ENCODE measurements around the gene CUBN.
A peak's percentile ranks its signal among the peaks of the same experiment; 100 is the strongest.

CUBN gene

GRCh38 chr10:17066000-17066399 lies 63.6 kb downstream of the CUBN start:
- H3K18ac ChIP-seq (ENCODE audit: low read length) = no peak overlapping the region
- H3K4me3 ChIP-seq (ENCODE audit: low read length) = no peak overlapping the region
- H3K56ac ChIP-seq (ENCODE audit: low read length) = no peak overlapping the region
- H3K36me3 ChIP-seq (ENCODE audit: control insufficient read depth, insufficient read depth, low read length) = no peaks in the 10 kb centered on the region
- H2BK15ac ChIP-seq (replicated peaks; ENCODE audit: low read depth) = no peak overlapping the region
- DNase-seq = no peak
- no peak overlapping the region for H3K4me2 ChIP-seq (ENCODE audit: low read length)
- no peak overlapping the region for H3K23ac ChIP-seq (ENCODE audit: low read length)
- no peaks in the 10 kb centered on the region for H3K79me1 ChIP-seq (ENCODE audit: low read length)
- no peak overlapping the region for H2AK5ac ChIP-seq (ENCODE audit: low read length)
- no peaks in the 10 kb centered on the region for H3K27me3 ChIP-seq (ENCODE audit: insufficient read depth, low read length, poor library complexity)
- no peak overlapping the region for H3K9ac ChIP-seq (ENCODE audit: low read length)
- no peak overlapping the region for H2BK120ac ChIP-seq (ENCODE audit: low read depth, low read length)
- no peak overlapping the region for H4K5ac ChIP-seq (ENCODE audit: low read length)
- no peak overlapping the region for H3K27ac ChIP-seq (ENCODE audit: low read depth, low read length)
- H3K4me1 ChIP-seq (ENCODE audit: control insufficient read depth, low read depth, low read length) = peaks cover 4% of the 10 kb centered on the region
- H3K4ac ChIP-seq (ENCODE audit: low read depth, low read length) = no peak overlapping the region
- no peaks in the 10 kb centered on the region for H3K79me2 ChIP-seq (ENCODE audit: control insufficient read depth, insufficient read depth, low read length)
- no peak overlapping the region for H2BK5ac ChIP-seq (ENCODE audit: low read length)
- H4K8ac ChIP-seq (ENCODE audit: low read depth, low read length) = no peak overlapping the region
- WGBS (ENCODE audit: extremely low coverage, insufficient coverage, low lambda C conversion rate) = no CpG with 5 or more reads among the region's 1 CpG

GRCh38 chr10:17065273-17065672 lies 64.3 kb downstream of the CUBN start:
- no peak overlapping the region for H3K27ac ChIP-seq (ENCODE audit: low read depth, low read length)
- H2AK5ac ChIP-seq (ENCODE audit: low read length) = no peak overlapping the region
- H4K5ac ChIP-seq (ENCODE audit: low read length) = no peak overlapping the region
- H3K27me3 ChIP-seq (ENCODE audit: insufficient read depth, low read length, poor library complexity) = no peaks in the 10 kb centered on the region
- no peak overlapping the region for H2BK5ac ChIP-seq (ENCODE audit: low read length)
- no peak overlapping the region for H2BK120ac ChIP-seq (ENCODE audit: low read depth, low read length)
- no peaks in the 10 kb centered on the region for H3K79me1 ChIP-seq (ENCODE audit: low read length)
- no peaks in the 10 kb centered on the region for H3K79me2 ChIP-seq (ENCODE audit: control insufficient read depth, insufficient read depth, low read length)
- H3K9ac ChIP-seq (ENCODE audit: low read length) = no peak overlapping the region
- H3K4ac ChIP-seq (ENCODE audit: low read depth, low read length) = no peak overlapping the region
- no peak overlapping the region for H3K56ac ChIP-seq (ENCODE audit: low read length)
- H3K4me2 ChIP-seq (ENCODE audit: low read length) = no peak overlapping the region
- no peaks in the 10 kb centered on the region for H3K36me3 ChIP-seq (ENCODE audit: control insufficient read depth, insufficient read depth, low read length)
- H4K8ac ChIP-seq (ENCODE audit: low read depth, low read length) = no peak overlapping the region
- H3K4me1 ChIP-seq (ENCODE audit: control insufficient read depth, low read depth, low read length) = peaks cover 4% of the 10 kb centered on the region
- DNase-seq = no peak
- no peak overlapping the region for H3K18ac ChIP-seq (ENCODE audit: low read length)
- H2BK15ac ChIP-seq (replicated peaks; ENCODE audit: low read depth) = no peak overlapping the region
- H3K4me3 ChIP-seq (ENCODE audit: low read length) = no peak overlapping the region
- WGBS (ENCODE audit: extremely low coverage, insufficient coverage, low lambda C conversion rate) = no CpG with 5 or more reads among the region's 6 CpGs
- H3K23ac ChIP-seq (ENCODE audit: low read length) = no peak overlapping the region

- Histone ChIP-seq H3K18ac (ENCODE audit: low read length) (peak overlapping the region; percentile 30), H3K79me2 (ENCODE audit: control insufficient read depth, insufficient read depth, low read length) (no peaks in the 10 kb centered on the region), H3K79me1 (ENCODE audit: low read length) (no peaks in the 10 kb centered on the region), H3K27me3 (ENCODE audit: insufficient read depth, low read length, poor library complexity) (no peaks in the 10 kb centered on the region), H2BK5ac (ENCODE audit: low read length) (no peak overlapping the region), H2BK15ac (replicated peaks; ENCODE audit: low read depth) (peak overlapping the region; percentile 46), H3K56ac (ENCODE audit: low read length) (no peak overlapping the region), H4K8ac (ENCODE audit: low read depth, low read length) (no peak overlapping the region), H3K23ac (ENCODE audit: low read length) (no peak overlapping the region), H3K4me3 (ENCODE audit: low read length) (no peak overlapping the region), H3K27ac (ENCODE audit: low read depth, low read length) (no peak overlapping the region), H3K9ac (ENCODE audit: low read length) (no peak overlapping the region), H3K4ac (ENCODE audit: low read depth, low read length) (no peak overlapping the region), H3K4me2 (ENCODE audit: low read length) (no peak overlapping the region), H2BK120ac (ENCODE audit: low read depth, low read length) (no peak overlapping the region), H2AK5ac (ENCODE audit: low read length) (no peak overlapping the region), H4K5ac (ENCODE audit: low read length) (no peak overlapping the region), H3K36me3 (ENCODE audit: control insufficient read depth, insufficient read depth, low read length) (no peaks in the 10 kb centered on the region), H3K4me1 (ENCODE audit: control insufficient read depth, low read depth, low read length) (peaks cover 4% of the 10 kb centered on the region)
- no peak for DNase-seq
- WGBS (ENCODE audit: extremely low coverage, insufficient coverage, low lambda C conversion rate) = no CpG with 5 or more reads among the region's 2 CpGs
These were observed 65.2 kb downstream of the CUBN start for GRCh38 chr10:17064435-17064834.

- WGBS (ENCODE audit: extremely low coverage, insufficient coverage, low lambda C conversion rate) = no CpG with 5 or more reads among the region's 6 CpGs
- no peak overlapping the region for H3K4me2 ChIP-seq (ENCODE audit: low read length)
- peak overlapping the region; percentile 25 for H3K27ac ChIP-seq (ENCODE audit: low read depth, low read length)
- peaks cover 4% of the 10 kb centered on the region for H3K4me1 ChIP-seq (ENCODE audit: control insufficient read depth, low read depth, low read length)
- peak; percentile 81 for DNase-seq
- H4K5ac ChIP-seq (ENCODE audit: low read length) = no peak overlapping the region
- H3K56ac ChIP-seq (ENCODE audit: low read length) = no peak overlapping the region
- H3K79me2 ChIP-seq (ENCODE audit: control insufficient read depth, insufficient read depth, low read length) = no peaks in the 10 kb centered on the region
- no peak overlapping the region for H2AK5ac ChIP-seq (ENCODE audit: low read length)
- peak overlapping the region; percentile 4 for H2BK120ac ChIP-seq (ENCODE audit: low read depth, low read length)
- peak overlapping the region; percentile 17 for H2BK5ac ChIP-seq (ENCODE audit: low read length)
- no peaks in the 10 kb centered on the region for H3K36me3 ChIP-seq (ENCODE audit: control insufficient read depth, insufficient read depth, low read length)
- peak overlapping the region; percentile 58 for H2BK15ac ChIP-seq (replicated peaks; ENCODE audit: low read depth)
- peak overlapping the region; percentile 45 for H3K18ac ChIP-seq (ENCODE audit: low read length)
- H3K27me3 ChIP-seq (ENCODE audit: insufficient read depth, low read length, poor library complexity) = no peaks in the 10 kb centered on the region
- H3K79me1 ChIP-seq (ENCODE audit: low read length) = no peaks in the 10 kb centered on the region
- H4K8ac ChIP-seq (ENCODE audit: low read depth, low read length) = no peak overlapping the region
- H3K9ac ChIP-seq (ENCODE audit: low read length) = no peak overlapping the region
- H3K4ac ChIP-seq (ENCODE audit: low read depth, low read length) = peak overlapping the region; percentile 52
- no peak overlapping the region for H3K4me3 ChIP-seq (ENCODE audit: low read length)
- no peak overlapping the region for H3K23ac ChIP-seq (ENCODE audit: low read length)
These were observed 66.6 kb downstream of the CUBN start for GRCh38 chr10:17062955-17063484.

GRCh38 chr10:17062493-17062892 lies 67.1 kb downstream of the CUBN start:
- no CpG with 5 or more reads among the region's 2 CpGs for WGBS (ENCODE audit: extremely low coverage, insufficient coverage, low lambda C conversion rate)

GRCh38 chr10:17062009-17062408 lies 67.6 kb downstream of the CUBN start:
- H3K56ac ChIP-seq (ENCODE audit: low read length) = no peak overlapping the region
- H2AK5ac ChIP-seq (ENCODE audit: low read length) = no peak overlapping the region
- H3K9ac ChIP-seq (ENCODE audit: low read length) = no peak overlapping the region
- H3K79me2 ChIP-seq (ENCODE audit: control insufficient read depth, insufficient read depth, low read length) = no peaks in the 10 kb centered on the region
- no peaks in the 10 kb centered on the region for H3K79me1 ChIP-seq (ENCODE audit: low read length)
- H3K18ac ChIP-seq (ENCODE audit: low read length) = no peak overlapping the region
- no peaks in the 10 kb centered on the region for H3K27me3 ChIP-seq (ENCODE audit: insufficient read depth, low read length, poor library complexity)
- no peak overlapping the region for H3K4me2 ChIP-seq (ENCODE audit: low read length)
- H3K4ac ChIP-seq (ENCODE audit: low read depth, low read length) = no peak overlapping the region
- no peaks in the 10 kb centered on the region for H3K36me3 ChIP-seq (ENCODE audit: control insufficient read depth, insufficient read depth, low read length)
- H4K5ac ChIP-seq (ENCODE audit: low read length) = no peak overlapping the region
- WGBS (ENCODE audit: extremely low coverage, insufficient coverage, low lambda C conversion rate) = no CpG with 5 or more reads among the region's 7 CpGs
- no peak overlapping the region for H2BK5ac ChIP-seq (ENCODE audit: low read length)
- no peak overlapping the region for H3K27ac ChIP-seq (ENCODE audit: low read depth, low read length)
- peaks cover 4% of the 10 kb centered on the region for H3K4me1 ChIP-seq (ENCODE audit: control insufficient read depth, low read depth, low read length)
- H2BK15ac ChIP-seq (replicated peaks; ENCODE audit: low read depth) = no peak overlapping the region
- no peak overlapping the region for H3K4me3 ChIP-seq (ENCODE audit: low read length)
- H3K23ac ChIP-seq (ENCODE audit: low read length) = no peak overlapping the region
- no peak overlapping the region for H2BK120ac ChIP-seq (ENCODE audit: low read depth, low read length)
- H4K8ac ChIP-seq (ENCODE audit: low read depth, low read length) = no peak overlapping the region
- DNase-seq = no peak

More at GRCh38 chr10:17062493-17062892, 67.1 kb downstream of the CUBN start:
- Histone ChIP-seq H3K79me1 (ENCODE audit: low read length) (no peaks in the 10 kb centered on the region), H2AK5ac (ENCODE audit: low read length) (no peak overlapping the region), H3K79me2 (ENCODE audit: control insufficient read depth, insufficient read depth, low read length) (no peaks in the 10 kb centered on the region), H3K4ac (ENCODE audit: low read depth, low read length) (no peak overlapping the region), H3K9ac (ENCODE audit: low read length) (no peak overlapping the region), H3K18ac (ENCODE audit: low read length) (no peak overlapping the region), H3K4me2 (ENCODE audit: low read length) (no peak overlapping the region), H3K27ac (ENCODE audit: low read depth, low read length) (peak overlapping the region; percentile 25), H2BK15ac (replicated peaks; ENCODE audit: low read depth) (peak overlapping the region; percentile 58), H2BK5ac (ENCODE audit: low read length) (no peak overlapping the region), H3K4me3 (ENCODE audit: low read length) (no peak overlapping the region), H4K5ac (ENCODE audit: low read length) (no peak overlapping the region), H3K56ac (ENCODE audit: low read length) (no peak overlapping the region), H2BK120ac (ENCODE audit: low read depth, low read length) (no peak overlapping the region), H4K8ac (ENCODE audit: low read depth, low read length) (no peak overlapping the region), H3K23ac (ENCODE audit: low read length) (no peak overlapping the region), H3K36me3 (ENCODE audit: control insufficient read depth, insufficient read depth, low read length) (no peaks in the 10 kb centered on the region), H3K27me3 (ENCODE audit: insufficient read depth, low read length, poor library complexity) (no peaks in the 10 kb centered on the region), H3K4me1 (ENCODE audit: control insufficient read depth, low read depth, low read length) (peaks cover 4% of the 10 kb centered on the region)
- DNase-seq = peak; percentile 89
